HG03196 (cell line): ENCODE results near the gene IQCH.

Experiments
- ATAC-seq: cut with Tn5 transposase; IDR thresholded peaks from one replicate; pipeline ENCODE4 v1.9.1; 2021; ENCODE audit not compliant: unreplicated experiment

Gene IQCH

GRCh38 chr15:67481680-67482079, 227.1 kb downstream of the IQCH start:
- ATAC-seq, result no peak

GRCh38 chr15:67495585-67495984, 241.0 kb downstream of the IQCH start:
- ATAC-seq, result no peak

GRCh38 chr15:67501177-67501835, 246.7 kb downstream of the IQCH start:
- ATAC-seq, result no peak

- ATAC-seq, result no peak
These were observed 247.4 kb downstream of the IQCH start for GRCh38 chr15:67501836-67502461.

GRCh38 chr15:67504056-67504455, 249.5 kb downstream of the IQCH start:
- ATAC-seq, result no peak

- no peak for ATAC-seq
These were observed 250.2 kb downstream of the IQCH start for GRCh38 chr15:67504796-67505195.

- ATAC-seq, result no peak
These were observed 251.3 kb downstream of the IQCH start for GRCh38 chr15:67505675-67506572.

- no peak for ATAC-seq
These were observed 252.5 kb downstream of the IQCH start for GRCh38 chr15:67506775-67507747.

GRCh38 chr15:67508407-67508806, 253.8 kb downstream of the IQCH start:
- no peak for ATAC-seq

GRCh38 chr15:67509918-67510317, 255.3 kb downstream of the IQCH start:
- no peak for ATAC-seq

- no peak for ATAC-seq
These were observed 256.1 kb downstream of the IQCH start for GRCh38 chr15:67510597-67511190.

- no peak for ATAC-seq
These were observed 257.0 kb downstream of the IQCH start for GRCh38 chr15:67511606-67512005.

GRCh38 chr15:67512140-67512539, 257.6 kb downstream of the IQCH start:
- ATAC-seq, result no peak

- ATAC-seq, result no peak
These were observed 258.5 kb downstream of the IQCH start for GRCh38 chr15:67512933-67513714.

GRCh38 chr15:67515090-67515489, 260.5 kb downstream of the IQCH start:
- no peak for ATAC-seq

- no peak for ATAC-seq
These were observed 261.0 kb downstream of the IQCH start for GRCh38 chr15:67515557-67515956.

- ATAC-seq, result no peak
These were observed 265.9 kb downstream of the IQCH start for GRCh38 chr15:67520321-67521028.

- peak; percentile 71 for ATAC-seq
These were observed 266.6 kb downstream of the IQCH start, which contains the start of gene C15orf61 for GRCh38 chr15:67521029-67521782. TSS of gene C15orf61 (plus strand) at chr15:67521131. CDS start at chr15:67521249, 118 bp downstream.
